ENCODE measurements around the gene UTP25. TPM values are rescaled to one million over a fixed set of nuclear protein-coding genes. Genes with fewer than 3 reads are reported as not detected.

The UTP25 gene
- total RNA-seq, 1 experiment from 2014 or later: 14.3 TPM

DNA sequence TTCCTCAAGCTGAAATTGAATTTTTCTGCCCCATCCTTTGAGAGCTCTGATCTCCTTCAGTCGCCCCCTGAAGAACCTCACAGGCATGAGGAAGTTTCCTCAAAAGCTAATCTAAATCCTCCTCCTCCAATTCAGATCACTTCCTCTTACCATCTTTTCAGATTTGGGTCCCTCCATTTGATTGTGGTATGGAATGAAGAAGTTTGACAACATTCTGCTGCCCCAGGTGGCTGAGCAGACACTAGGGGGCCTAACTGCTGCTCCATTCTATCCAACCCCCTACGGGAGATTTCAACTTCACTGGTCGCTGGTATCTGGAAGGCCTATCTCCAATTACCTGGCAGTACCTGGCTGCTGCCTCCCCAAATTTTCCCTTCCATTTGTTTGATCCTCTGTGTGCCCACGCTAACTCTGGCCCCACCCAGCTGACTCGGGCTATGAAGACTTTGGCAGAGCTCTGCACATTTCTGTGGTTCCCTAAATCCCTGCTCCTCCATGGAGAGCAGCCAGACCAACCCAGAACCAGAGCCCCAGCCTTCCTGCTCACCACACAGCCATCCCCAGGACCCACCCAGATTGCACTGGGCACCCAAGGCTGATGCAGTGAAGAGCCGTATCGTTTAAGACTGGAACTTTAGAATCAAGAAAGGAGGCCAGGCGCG, 29.7 kb upstream of the UTP25 start:
- BruUV-seq (replicated peaks): no TSS peak
- TF ChIP-seq EZH2phosphoT487 (IDR thresholded peaks at IDR 0.05; ENCODE audit: borderline replicate concordance, low read length): no peak
- TF ChIP-seq, protein P1, sequence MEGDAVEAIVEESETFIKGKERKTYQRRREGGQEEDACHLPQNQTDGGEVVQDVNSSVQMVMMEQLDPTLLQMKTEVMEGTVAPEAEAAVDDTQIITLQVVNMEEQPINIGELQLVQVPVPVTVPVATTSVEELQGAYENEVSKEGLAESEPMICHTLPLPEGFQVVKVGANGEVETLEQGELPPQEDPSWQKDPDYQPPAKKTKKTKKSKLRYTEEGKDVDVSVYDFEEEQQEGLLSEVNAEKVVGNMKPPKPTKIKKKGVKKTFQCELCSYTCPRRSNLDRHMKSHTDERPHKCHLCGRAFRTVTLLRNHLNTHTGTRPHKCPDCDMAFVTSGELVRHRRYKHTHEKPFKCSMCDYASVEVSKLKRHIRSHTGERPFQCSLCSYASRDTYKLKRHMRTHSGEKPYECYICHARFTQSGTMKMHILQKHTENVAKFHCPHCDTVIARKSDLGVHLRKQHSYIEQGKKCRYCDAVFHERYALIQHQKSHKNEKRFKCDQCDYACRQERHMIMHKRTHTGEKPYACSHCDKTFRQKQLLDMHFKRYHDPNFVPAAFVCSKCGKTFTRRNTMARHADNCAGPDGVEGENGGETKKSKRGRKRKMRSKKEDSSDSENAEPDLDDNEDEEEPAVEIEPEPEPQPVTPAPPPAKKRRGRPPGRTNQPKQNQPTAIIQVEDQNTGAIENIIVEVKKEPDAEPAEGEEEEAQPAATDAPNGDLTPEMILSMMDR (conservative IDR thresholded peaks at IDR 0.05; ENCODE audit: low read depth, low read length): peak; percentile 65
- H3K4me3 ChIP-seq (ENCODE audit: low read length): no peak overlapping the region
- ATAC-seq: 0 out of 2 replicates have a peak, but pooled peaks have one; percentile 24
- no peak overlapping the region for H3K27ac ChIP-seq (ENCODE audit: low read length)
- intact Hi-C loops (cut with micrococcal nuclease): no loop called here
- H3K4me1 ChIP-seq (ENCODE audit: insufficient read depth, low read length): no peaks in the 10 kb centered on the region
- H4K20me1 ChIP-seq (ENCODE audit: low read length): peaks cover 17% of the 10 kb centered on the region
- no peaks in the 10 kb centered on the region for H3F3A ChIP-seq (ENCODE audit: low read length, unreplicated experiment)
- H2AFZ ChIP-seq (ENCODE audit: low read length): no peak overlapping the region
- no peaks in the 10 kb centered on the region for H3K9me2 ChIP-seq (replicated peaks; ENCODE audit: low read length)
- H3K36me3 ChIP-seq (ENCODE audit: low read depth, low read length): peaks cover 54% of the 10 kb centered on the region
- no peak overlapping the region for H3K4me2 ChIP-seq (ENCODE audit: low read length)
- no peaks in the 10 kb centered on the region for H3K9me3 ChIP-seq (ENCODE audit: low read length)
- peaks cover 34% of the 10 kb centered on the region for H3K79me2 ChIP-seq (ENCODE audit: low read length)
- no peaks in the 10 kb centered on the region for H3K27me3 ChIP-seq (ENCODE audit: low read length)
- peak; percentile 25 for DNase-seq
- POLR2A ChIA-PET (ENCODE audit: unreplicated experiment): no interaction called here
- no peak overlapping the region for H3K9ac ChIP-seq (ENCODE audit: low read length)
- CTCF ChIA-PET: interaction anchor here (1.0 kb wide), 1 partner anchor 25 kb away, joined by 4 read pairs; no protein-coding TSS in a partner anchor

DNA sequence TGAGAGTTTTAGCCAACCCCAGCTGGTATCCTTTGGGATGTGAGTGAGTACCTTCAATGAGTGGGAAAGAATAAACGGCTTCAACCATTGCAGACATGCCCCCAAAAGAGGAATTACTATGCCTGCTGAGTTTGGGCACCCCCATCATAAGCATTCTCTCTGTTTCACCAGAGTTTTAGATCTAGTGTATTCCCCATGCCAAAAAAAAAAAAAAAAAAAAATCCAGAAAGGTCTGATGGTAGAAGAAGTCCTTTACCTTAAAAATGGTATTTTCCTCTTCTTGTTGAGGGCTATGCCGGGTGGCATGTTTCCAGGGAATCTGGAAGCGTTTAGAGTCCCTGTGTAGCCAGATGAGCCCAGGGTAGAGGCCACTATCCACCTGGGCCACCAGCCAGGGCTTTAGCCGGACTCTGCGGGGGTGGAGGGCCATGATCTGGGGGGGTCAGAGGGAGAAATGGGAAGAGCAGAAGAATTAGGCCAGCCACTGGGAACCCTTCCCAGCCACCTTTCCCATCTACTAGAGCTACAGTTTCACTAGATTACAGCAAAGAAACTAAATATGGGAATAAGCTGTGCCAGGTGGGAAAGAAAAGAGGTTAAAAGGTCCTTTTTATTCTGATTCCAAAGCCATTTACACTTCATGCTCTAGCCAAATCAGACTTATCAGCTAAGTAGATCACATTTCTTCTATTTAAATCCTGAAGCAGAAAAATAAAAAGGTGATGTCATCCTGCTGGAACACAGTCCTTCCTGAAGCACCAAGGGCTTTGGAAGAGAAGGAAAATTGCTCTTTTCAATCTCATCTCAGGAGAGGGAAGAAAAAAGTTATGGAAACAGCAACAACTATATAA, 26.6 kb upstream of the UTP25 start:
- no TSS peak for BruUV-seq (replicated peaks)
- Histone ChIP-seq H3K4me3 (ENCODE audit: low read length) (no peak overlapping the region), H3K4me1 (ENCODE audit: insufficient read depth, low read length) (peaks cover 18% of the 10 kb centered on the region), H3K9me2 (replicated peaks; ENCODE audit: low read length) (no peaks in the 10 kb centered on the region), H3F3A (ENCODE audit: low read length, unreplicated experiment) (no peaks in the 10 kb centered on the region), H3K36me3 (ENCODE audit: low read depth, low read length) (peaks cover 29% of the 10 kb centered on the region), H3K9me3 (ENCODE audit: low read length) (no peaks in the 10 kb centered on the region), H3K79me2 (ENCODE audit: low read length) (peaks cover 62% of the 10 kb centered on the region), H3K27me3 (ENCODE audit: low read length) (no peaks in the 10 kb centered on the region), H3K4me2 (ENCODE audit: low read length) (no peak overlapping the region), H2AFZ (ENCODE audit: low read length) (no peak overlapping the region), H4K20me1 (ENCODE audit: low read length) (peaks cover 41% of the 10 kb centered on the region), H3K27ac (ENCODE audit: low read length) (no peak overlapping the region), H3K9ac (ENCODE audit: low read length) (no peak overlapping the region)
- intact Hi-C loops (cut with micrococcal nuclease): no loop called here
- CTCF ChIA-PET: no interaction called here
- TF ChIP-seq EZH2 (IDR thresholded peaks at IDR 0.05; ENCODE audit: low read length, unreplicated experiment) (no peak), EZH2phosphoT487 (IDR thresholded peaks at IDR 0.05; ENCODE audit: borderline replicate concordance, low read length) (no peak)
- TF ChIP-seq, protein P1 (conservative IDR thresholded peaks at IDR 0.05; ENCODE audit: low read depth, low read length): no peak
- POLR2A ChIA-PET (ENCODE audit: unreplicated experiment): interaction anchor here (0.8 kb wide), 1 partner anchor 79 kb away, joined by 5 read pairs; no protein-coding TSS in a partner anchor
- no peak for ATAC-seq
- DNase-seq: no peak
